WTC11 (cell line): ENCODE results near the gene NHSL1. TPM values are rescaled to one million over a fixed set of nuclear protein-coding genes. Genes with fewer than 3 reads are reported as not detected.

Source experiments
- ATAC-seq: fragments of 200-7000 bp; cut with Tn5 transposase; 2 replicates; pipeline ENCODE4 v1.10.0; 2021; ENCODE audit warnings: mild to moderate bottlenecking, moderate library complexity
- CTCF ChIA-PET: fragments of 300-600 bp; sonication (Branson Sonifier 250); formaldehyde crosslinking; loops from one replicate; lab custom pipeline; 2021; ENCODE audit warnings: antibody characterized with exemption; lab: Charles Lee
- POLR2A ChIA-PET: fragments of 350-600 bp; sonication (Branson Sonifier 250); formaldehyde crosslinking; loops from one replicate; lab custom pipeline; 2021; ENCODE audit warnings: antibody characterized with exemption; lab: Charles Lee
- DNase-seq: peaks from one replicate; pipeline ENCODE4 v3.0.0; 2021; ENCODE audit warnings: low spot score
- H3K27ac Mint-ChIP-seq: 2 replicates; pipeline ENCODE4 v1.8.0; 2021; ENCODE audit warnings: mixed read lengths
- H3K27me3 Mint-ChIP-seq: 2 replicates; pipeline ENCODE4 v1.8.0; 2021; ENCODE audit warnings: low read depth, mild to moderate bottlenecking, moderate library complexity, mixed read lengths
- H3K36me3 Mint-ChIP-seq: 2 replicates; pipeline ENCODE4 v1.8.0; 2021; ENCODE audit warnings: mixed read lengths
- H3K4me1 Mint-ChIP-seq: 2 replicates; pipeline ENCODE4 v1.8.0; 2022; ENCODE audit warnings: mixed read lengths
- H3K4me3 Mint-ChIP-seq: 2 replicates; pipeline ENCODE4 v1.8.0; 2021; ENCODE audit warnings: mild to moderate bottlenecking, moderate library complexity, mixed read lengths
- H3K9me3 Mint-ChIP-seq: 2 replicates; pipeline ENCODE4 v1.8.0; 2021; ENCODE audit warnings: mixed read lengths
- AR ChIP-seq: fragments of 250-450 bp; sonication (Bioruptor Pico); IDR thresholded peaks from 2 replicates; pipeline ENCODE4 v1.9.0; 2021; ENCODE audit warnings: mild to moderate bottlenecking
- ATF1 ChIP-seq: sonication (generic); formaldehyde crosslinking; IDR thresholded peaks from 2 replicates; pipeline ENCODE4 v1.8.1; 2023; ENCODE audit warnings: mild to moderate bottlenecking, moderate library complexity, missing genetic modification reagents
- CDX4 ChIP-seq: fragments of 250-450 bp; sonication (Bioruptor Pico); IDR thresholded peaks from 2 replicates; pipeline ENCODE4 v1.9.0; 2021; ENCODE audit warnings: moderate library complexity, mild to moderate bottlenecking, inconsistent platforms, borderline replicate concordance
- CTCF ChIP-seq: fragments of 200-600 bp; IDR thresholded peaks from 2 replicates; pipeline ENCODE4 v1.8.0; 2022; ENCODE audit warnings: antibody characterized with exemption
- ELF4 ChIP-seq: sonication (generic); formaldehyde crosslinking; IDR thresholded peaks from 2 replicates; pipeline ENCODE4 v1.8.1; 2022; ENCODE audit warnings: low read depth, mild to moderate bottlenecking, moderate library complexity, missing genetic modification reagents
- GABPB1 ChIP-seq: sonication (generic); formaldehyde crosslinking; IDR thresholded peaks from 2 replicates; pipeline ENCODE4 v1.8.1; 2023; ENCODE audit warnings: mild to moderate bottlenecking, missing genetic modification reagents
- IRF1 ChIP-seq: sonication (generic); formaldehyde crosslinking; IDR thresholded peaks from 2 replicates; pipeline ENCODE4 v1.8.0; 2023; ENCODE audit warnings: missing genetic modification reagents
- KAT7 ChIP-seq: sonication (generic); formaldehyde crosslinking; IDR thresholded peaks from 2 replicates; pipeline ENCODE4 v1.8.1; 2023; ENCODE audit warnings: missing genetic modification reagents, mild to moderate bottlenecking, borderline replicate concordance
- MLX ChIP-seq: sonication (generic); formaldehyde crosslinking; IDR thresholded peaks from 2 replicates; pipeline ENCODE4 v1.8.1; 2023; ENCODE audit warnings: mild to moderate bottlenecking, missing genetic modification reagents, moderate library complexity
- NFATC4 ChIP-seq: fragments of 250-450 bp; sonication (Bioruptor Pico); IDR thresholded peaks from 2 replicates; pipeline ENCODE4 v1.9.0; 2021; ENCODE audit warnings: mild to moderate bottlenecking
- SMAD3 ChIP-seq: sonication (generic); formaldehyde crosslinking; IDR thresholded peaks from 2 replicates; pipeline ENCODE4 v1.8.0; 2022; ENCODE audit warnings: missing genetic modification reagents, mild to moderate bottlenecking, borderline replicate concordance
- SOX15 ChIP-seq: fragments of 250-450 bp; sonication (Bioruptor Pico); IDR thresholded peaks from 2 replicates; pipeline ENCODE4 v1.9.0; 2021; ENCODE audit warnings: mild to moderate bottlenecking
- STAT6 ChIP-seq: sonication (generic); formaldehyde crosslinking; conservative IDR thresholded peaks from 2 replicates; pipeline ENCODE4 v1.8.1; 2023; ENCODE audit warnings: mild to moderate bottlenecking, low read depth, missing genetic modification reagents, moderate library complexity
- TCF7 ChIP-seq: sonication (generic); formaldehyde crosslinking; IDR thresholded peaks from 2 replicates; pipeline ENCODE4 v1.8.0; 2022; ENCODE audit warnings: mild to moderate bottlenecking, low read depth, missing genetic modification reagents, moderate library complexity
- ZNF219 ChIP-seq: sonication (generic); formaldehyde crosslinking; IDR thresholded peaks from 2 replicates; pipeline ENCODE4 v1.8.0; 2023; ENCODE audit warnings: missing genetic modification reagents, mild to moderate bottlenecking, borderline replicate concordance
- ZNF416 ChIP-seq: fragments of 250-450 bp; sonication (Bioruptor Pico); IDR thresholded peaks from 2 replicates; pipeline ENCODE4 v1.9.0; 2021; ENCODE audit warnings: mild to moderate bottlenecking, inconsistent platforms
- ZNF425 ChIP-seq: fragments of 250-450 bp; sonication (Bioruptor Pico); conservative IDR thresholded peaks from 2 replicates; pipeline ENCODE4 v1.9.0; 2021; ENCODE audit warnings: mild to moderate bottlenecking
- ZSCAN18 ChIP-seq: fragments of 250-450 bp; sonication (Bioruptor Pico); IDR thresholded peaks from 2 replicates; pipeline ENCODE4 v2.1.2; 2022; ENCODE audit warnings: mild to moderate bottlenecking, moderate library complexity
- total RNA-seq: library from RNA; stranded (reverse); gene quantifications from 3 replicates; pipeline ENCODE4 v1.2.3, GENCODE V29; 2021

The NHSL1 gene
- total RNA-seq, 1 experiment from 2014 or later, result 31.1 TPM

GRCh38 chr6:138500045-138500665 lies 861 bp upstream of the NHSL1 start:
- Mint-ChIP-seq H3K27me3 (no peaks in the 10 kb centered on the region), H3K4me3 (peak overlapping the region; percentile 60), H3K36me3 (peaks cover 5% of the 10 kb centered on the region), H3K4me1 (peaks cover 69% of the 10 kb centered on the region), H3K9me3 (no peaks in the 10 kb centered on the region), H3K27ac (peak overlapping the region; percentile 96)
- no peak for TF ChIP-seq SMAD3
- TF ChIP-seq KAT7 (CRISPR knock-in tag), result no peak
- TF ChIP-seq ZNF416, result no peak
- no peak for TF ChIP-seq ELF4 (CRISPR knock-in tag)
- no peak for TF ChIP-seq CDX4 (CRISPR knock-in tag)
- TF ChIP-seq ZNF425 (CRISPR knock-in tag), result 0 out of 2 replicates have a peak, but pooled peaks have one; percentile 24
- TF ChIP-seq IRF1 (CRISPR knock-in tag), result no peak
- no peak for DNase-seq
- ATAC-seq, result no peak
- ChIA-PET POLR2A (interaction anchor here (0.6 to 0.7 kb wide), 3 partner anchors 22 to 1043 kb away, joined by 3 to 6 read pairs (median 3); no protein-coding TSS in a partner anchor), CTCF (interaction anchor here (1.2 to 3.1 kb wide), 3 partner anchors 9 to 18 kb away, joined by 3 to 12 read pairs (median 8); no protein-coding TSS in a partner anchor)

- CTCF ChIA-PET, result interaction anchor here (0.9 to 3.1 kb wide), 5 partner anchors 10 to 95 kb away, joined by 3 to 12 read pairs (median 3); partner anchors contain the start of gene HEBP2
- H3K36me3 Mint-ChIP-seq, result peaks cover 5% of the 10 kb centered on the region
- TF ChIP-seq MLX (CRISPR knock-in tag), result no peak
- no peak for TF ChIP-seq ZNF219
- TF ChIP-seq AR, result no peak
- no peak for TF ChIP-seq CTCF
- TF ChIP-seq ZSCAN18 (CRISPR knock-in tag), result no peak
- no peak for TF ChIP-seq ELF4 (CRISPR knock-in tag)
- TF ChIP-seq SOX15, result no peak
- TF ChIP-seq TCF7 (CRISPR knock-in tag), result no peak
- TF ChIP-seq GABPB1, result no peak
- TF ChIP-seq STAT6 (CRISPR knock-in tag), result no peak
- no peak for TF ChIP-seq NFATC4
- TF ChIP-seq ATF1 (CRISPR knock-in tag), result no peak
Observed at GRCh38 chr6:138498629-138499302, 528 bp downstream of the NHSL1 start.

More at GRCh38 chr6:138498629-138499302, 528 bp downstream of the NHSL1 start:
- no peaks in the 10 kb centered on the region for H3K27me3 Mint-ChIP-seq
- POLR2A ChIA-PET, result no interaction called here
- peak overlapping the region; percentile 96 for H3K27ac Mint-ChIP-seq
- DNase-seq (no peak), ATAC-seq (no peak; the same call in 1 of the 2 replicates)
- H3K4me1 Mint-ChIP-seq, result peaks cover 64% of the 10 kb centered on the region
- H3K4me3 Mint-ChIP-seq, result peak overlapping the region; percentile 60
- no peaks in the 10 kb centered on the region for H3K9me3 Mint-ChIP-seq
